Keratinocyte (primary cell): ENCODE data around the gene HPN.

Experiments used
- CTCF ChIP-seq, 3 experiments: IDR thresholded peaks in 1 of 3; conservative IDR thresholded peaks in 1 of 3; optimal IDR thresholded peaks in 1 of 3; 2 replicates in 2 of 3; 3 replicates in 1 of 3; pipeline versions ENCODE3 to v1.5.1; 2011; ENCODE audit warnings: low read length in 3 of 3, mild to moderate bottlenecking in 3 of 3, moderate library complexity in 2 of 3, control low read depth in 1 of 3, inconsistent platforms in 1 of 3; ENCODE audit not compliant: insufficient read depth in 2 of 3; ENCODE audit errors: extremely low read depth in 1 of 3
- EZH2 ChIP-seq: IDR thresholded peaks from one replicate; pipeline ENCODE4 v1.6.1; 2012; ENCODE audit warnings: inconsistent platforms, mild to moderate bottlenecking, low read length, moderate library complexity

- TF ChIP-seq CTCF (optimal IDR thresholded peaks at IDR 0.05 in 1 of 3, IDR thresholded peaks at IDR 0.05 in 1 of 3, conservative IDR thresholded peaks at IDR 0.05 in 1 of 3; ENCODE audit: extremely low read depth in 1 of 3, insufficient read depth in 2 of 3, low read length in 3 of 3) (peak in 2 of 3 experiments; percentile 16 to 46), EZH2 (no peak)
These were observed 54.3 kb downstream of the HPN start for GRCh38 chr19:35095667-35096368.
